ENCODE data around the gene WDR70.

- TF ChIP-seq, protein P1, sequence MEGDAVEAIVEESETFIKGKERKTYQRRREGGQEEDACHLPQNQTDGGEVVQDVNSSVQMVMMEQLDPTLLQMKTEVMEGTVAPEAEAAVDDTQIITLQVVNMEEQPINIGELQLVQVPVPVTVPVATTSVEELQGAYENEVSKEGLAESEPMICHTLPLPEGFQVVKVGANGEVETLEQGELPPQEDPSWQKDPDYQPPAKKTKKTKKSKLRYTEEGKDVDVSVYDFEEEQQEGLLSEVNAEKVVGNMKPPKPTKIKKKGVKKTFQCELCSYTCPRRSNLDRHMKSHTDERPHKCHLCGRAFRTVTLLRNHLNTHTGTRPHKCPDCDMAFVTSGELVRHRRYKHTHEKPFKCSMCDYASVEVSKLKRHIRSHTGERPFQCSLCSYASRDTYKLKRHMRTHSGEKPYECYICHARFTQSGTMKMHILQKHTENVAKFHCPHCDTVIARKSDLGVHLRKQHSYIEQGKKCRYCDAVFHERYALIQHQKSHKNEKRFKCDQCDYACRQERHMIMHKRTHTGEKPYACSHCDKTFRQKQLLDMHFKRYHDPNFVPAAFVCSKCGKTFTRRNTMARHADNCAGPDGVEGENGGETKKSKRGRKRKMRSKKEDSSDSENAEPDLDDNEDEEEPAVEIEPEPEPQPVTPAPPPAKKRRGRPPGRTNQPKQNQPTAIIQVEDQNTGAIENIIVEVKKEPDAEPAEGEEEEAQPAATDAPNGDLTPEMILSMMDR (IDR thresholded peaks at IDR 0.05), result no peak
- TF ChIP-seq POLR2A (IDR thresholded peaks at IDR 0.05), result no peak
These were observed 127.6 kb downstream of the WDR70 start for GRCh38 chr5:37506722-37507121.

Data from suprapubic skin (tissue), 3 donors.